Hindlimb muscle (tissue), 1 donor: Measurements from ENCODE around the gene TRIM47. TPM values are rescaled to one million over a fixed set of nuclear protein-coding genes. Genes with fewer than 3 reads are reported as not detected.
A peak's percentile ranks its signal among the peaks of the same experiment; 100 is the strongest.
"Not testable (repeated sequence)": the region's sequence is repeated elsewhere in the genome, so short reads cannot be mapped to it uniquely, and the experiment has no call there.

Source experiments
- DNase-seq: peaks from one replicate; pipeline ENCODE4 v3.0.0-alpha.2; 2013
- polyA plus RNA-seq: library from polyadenylated mRNA; unstranded; fragments of 120-200 nt; gene quantifications from one replicate; pipeline ENCODE4 v1.2.1, GENCODE V29; 2013; ENCODE audit not compliant: insufficient read length

TRIM47 gene
- polyA plus RNA-seq, 1 donor = 26.3 TPM

- DNase-seq = peak; percentile 51
Measured at GRCh38 chr17:75869282-75870141, 8.9 kb downstream of the TRIM47 start.

GRCh38 chr17:75868730-75869281, 9.6 kb downstream of the TRIM47 start:
- DNase-seq = not testable (repeated sequence)

GRCh38 chr17:75865404-75866188, 12.8 kb downstream of the TRIM47 start:
- not testable (repeated sequence) for DNase-seq

- not testable (repeated sequence) for DNase-seq
Measured at GRCh38 chr17:75864887-75865286, 13.5 kb downstream of the TRIM47 start.

- DNase-seq = peak; percentile 67
Measured at GRCh38 chr17:75864448-75864871, 13.9 kb downstream of the TRIM47 start.

GRCh38 chr17:75861927-75862317, 16.5 kb downstream of the TRIM47 start:
- DNase-seq = no peak

GRCh38 chr17:75859358-75859757, 19.0 kb downstream of the TRIM47 start:
- DNase-seq = not testable (repeated sequence)

- no peak for DNase-seq
Measured at GRCh38 chr17:75856062-75856756, 22.2 kb downstream of the TRIM47 start.

GRCh38 chr17:75855310-75856061, 22.9 kb downstream of the TRIM47 start, which contains the start of gene WBP2:
Gene WBP2 (minus strand): TSS chr17:75855335. CDS start chr17:75855297, 38 bp downstream.
- peak; percentile 100 for DNase-seq

- DNase-seq = no peak
Measured at GRCh38 chr17:75854881-75855309, 23.5 kb downstream of the TRIM47 start.

GRCh38 chr17:75854101-75854748, 24.2 kb downstream of the TRIM47 start:
- no peak for DNase-seq

- no peak for DNase-seq
Measured at GRCh38 chr17:75853433-75853832, 24.9 kb downstream of the TRIM47 start.

- not testable (repeated sequence) for DNase-seq
Measured at GRCh38 chr17:75851693-75851991, 26.7 kb downstream of the TRIM47 start.

GRCh38 chr17:75850928-75851692, 27.3 kb downstream of the TRIM47 start:
- DNase-seq = no peak

GRCh38 chr17:75849724-75850123, 28.7 kb downstream of the TRIM47 start:
- no peak for DNase-seq

GRCh38 chr17:75849279-75849646, 29.1 kb downstream of the TRIM47 start:
- DNase-seq = no peak

GRCh38 chr17:75848523-75849278, 29.7 kb downstream of the TRIM47 start:
- DNase-seq = peak; percentile 41

- no peak for DNase-seq
Measured at GRCh38 chr17:75847614-75848522, 30.5 kb downstream of the TRIM47 start.
